OCI-LY3 (cell line): Measurements from ENCODE around the gene PDE4C.

Source experiments
- EZH2phosphoT487 ChIP-seq: fragments of 200-600 bp; shearing (Covaris generic); IDR thresholded peaks from 2 replicates; pipeline ENCODE4 v1.6.1; 2018; ENCODE audit warnings: antibody characterized with exemption, mixed run types, low read depth
- TF ChIP-seq, protein P1 (sequence below): fragments of 200-600, 300-600 bp; sonication (generic); IDR thresholded peaks from 2 replicates; pipeline ENCODE4 v1.5.1; 2014; ENCODE audit warnings: antibody characterized with exemption, low read length, low read depth

DNA sequence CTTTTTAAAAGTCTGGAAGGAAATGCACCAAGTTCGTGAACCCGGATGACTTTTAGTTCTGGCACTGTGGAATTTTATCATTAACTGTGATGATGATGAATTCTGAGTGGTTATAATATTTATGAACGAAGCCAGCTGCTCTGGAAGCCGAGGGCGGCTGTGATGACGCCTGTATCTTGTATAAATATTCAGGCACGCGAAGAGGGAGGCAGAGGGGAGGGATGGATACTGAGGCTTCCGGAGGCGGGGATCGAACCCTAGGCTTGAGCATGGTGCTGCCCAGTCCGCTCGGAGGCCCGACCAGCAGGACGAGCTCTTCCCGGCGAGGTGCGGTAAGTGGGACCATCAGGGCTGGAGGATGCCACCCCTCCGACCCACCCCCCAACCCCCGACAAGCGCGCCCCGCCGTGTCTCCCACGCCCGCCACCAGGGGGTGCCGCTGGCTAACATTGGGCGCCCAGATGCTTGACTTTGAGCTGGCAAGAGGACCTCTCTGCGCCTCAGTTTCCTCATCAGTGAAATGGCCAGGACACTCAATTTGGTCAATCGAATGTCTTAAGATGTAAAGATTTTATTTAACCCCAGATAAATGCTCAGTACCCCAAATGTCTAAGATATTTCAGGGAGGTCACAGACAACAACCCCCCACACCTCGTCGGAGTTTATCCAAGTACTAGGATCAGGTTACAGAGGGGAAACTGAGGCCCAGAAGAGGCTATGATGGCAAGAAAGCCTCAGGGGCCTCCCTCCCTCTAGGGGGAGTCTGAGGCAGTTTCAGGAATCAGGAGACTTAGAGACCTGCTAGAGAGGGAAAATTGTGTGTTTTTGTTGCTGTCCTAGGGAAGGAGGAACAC is 17.9 kb downstream of the PDE4C start:
- TF ChIP-seq, protein P1, sequence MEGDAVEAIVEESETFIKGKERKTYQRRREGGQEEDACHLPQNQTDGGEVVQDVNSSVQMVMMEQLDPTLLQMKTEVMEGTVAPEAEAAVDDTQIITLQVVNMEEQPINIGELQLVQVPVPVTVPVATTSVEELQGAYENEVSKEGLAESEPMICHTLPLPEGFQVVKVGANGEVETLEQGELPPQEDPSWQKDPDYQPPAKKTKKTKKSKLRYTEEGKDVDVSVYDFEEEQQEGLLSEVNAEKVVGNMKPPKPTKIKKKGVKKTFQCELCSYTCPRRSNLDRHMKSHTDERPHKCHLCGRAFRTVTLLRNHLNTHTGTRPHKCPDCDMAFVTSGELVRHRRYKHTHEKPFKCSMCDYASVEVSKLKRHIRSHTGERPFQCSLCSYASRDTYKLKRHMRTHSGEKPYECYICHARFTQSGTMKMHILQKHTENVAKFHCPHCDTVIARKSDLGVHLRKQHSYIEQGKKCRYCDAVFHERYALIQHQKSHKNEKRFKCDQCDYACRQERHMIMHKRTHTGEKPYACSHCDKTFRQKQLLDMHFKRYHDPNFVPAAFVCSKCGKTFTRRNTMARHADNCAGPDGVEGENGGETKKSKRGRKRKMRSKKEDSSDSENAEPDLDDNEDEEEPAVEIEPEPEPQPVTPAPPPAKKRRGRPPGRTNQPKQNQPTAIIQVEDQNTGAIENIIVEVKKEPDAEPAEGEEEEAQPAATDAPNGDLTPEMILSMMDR: peak; percentile 82
- TF ChIP-seq EZH2phosphoT487: no peak
